OCI-LY7 (cell line): Measurements from ENCODE around the gene MPPED2.

Experiments
- CTCF ChIP-seq: fragments of 200-600 bp; sonication (generic); conservative IDR thresholded peaks from 2 replicates; pipeline ENCODE4 v1.5.1; 2014; ENCODE audit warnings: mild to moderate bottlenecking, antibody characterized with exemption, low read length, moderate library complexity, mixed read lengths
- EZH2phosphoT487 ChIP-seq: fragments of 200-600 bp; sonication (generic); IDR thresholded peaks from 2 replicates; pipeline ENCODE4 v1.6.1; 2018; ENCODE audit warnings: low read depth, borderline replicate concordance, mild to moderate bottlenecking, mixed run types, antibody characterized with exemption, low read length, moderate library complexity, mixed read lengths

GRCh38 chr11:30617762-30618161 lies 31.6 kb upstream of the MPPED2 start:
- TF ChIP-seq EZH2phosphoT487 (no peak), CTCF (no peak)
